HepG2 (cell line): ENCODE data around the gene NLRC3. TPM values are rescaled to one million over a fixed set of nuclear protein-coding genes. Genes with fewer than 3 reads are reported as not detected.

Experiments
- ATAC-seq: fragments of 200-7000 bp; cut with Tn5 transposase; 3 replicates; pipeline ENCODE4 v1.9.1; 2020; ENCODE audit warnings: mild to moderate bottlenecking, moderate library complexity
- BruUV-seq: library from RNA; stranded (reverse); fragments of 400-500 nt; replicated peaks from 2 replicates; lab custom pipeline; 2021; lab: Mats Ljungman, UMichigan
- CTCF ChIA-PET: fragments of 300-600 bp; formaldehyde crosslinking; extraction: SDS; loops from one replicate; lab custom pipeline; 2021; ENCODE audit warnings: low total read pairs, inconsistent platforms, low intra/inter-chr PET ratio; lab: Yijun Ruan, JAX
- POLR2A ChIA-PET: fragments of 350-600 bp; sonication (Branson Sonifier 250); formaldehyde crosslinking; loops from one replicate; lab custom pipeline; 2020; ENCODE audit warnings: antibody characterized with exemption, inconsistent platforms; lab: Yijun Ruan, JAX
- DNase-seq: peaks from one replicate; pipeline ENCODE4 v3.0.0-alpha.2; 2015; ENCODE audit warnings: low spot score
- FAIRE-seq: peaks from 3 replicates; lab custom pipeline; 2011; peaks lifted over from hg19 to GRCh38; lab: Jason Lieb, UNC
- H2AFZ ChIP-seq: one replicate; pipeline ENCODE4 v1.6.1; 2011; ENCODE audit warnings: low read length, inconsistent platforms
- H3K27ac ChIP-seq: fragments of 300-600 bp; 3 replicates; pipeline ENCODE4 v1.8.0; 2011; ENCODE audit warnings: mixed run types, mild to moderate bottlenecking, mixed read lengths, low read length, inconsistent platforms; ENCODE audit not compliant: insufficient read depth; ENCODE audit errors: extremely low read length
- H3K27me3 ChIP-seq, 2 experiments: fragments of 200-600 bp in 1 of 2; 2 replicates in 1 of 2; 3 replicates in 1 of 2; pipeline versions ENCODE4 v1.6.0 to v1.8.0; 2011; ENCODE audit warnings: low read length in 2 of 2, mild to moderate bottlenecking in 2 of 2, moderate library complexity in 2 of 2, inconsistent platforms in 1 of 2; ENCODE audit not compliant: insufficient read depth in 2 of 2, control insufficient read depth in 1 of 2
- H3K36me3 ChIP-seq, 2 experiments: fragments of 200-600 bp in 1 of 2; replicated peaks in 1 of 2; 2 replicates in 1 of 2; 3 replicates in 1 of 2; pipeline versions ENCODE4 v1.5.1 to v1.8.0; 2011; ENCODE audit warnings: low read length in 2 of 2, inconsistent platforms in 1 of 2; ENCODE audit not compliant: insufficient read depth in 2 of 2, control insufficient read depth in 1 of 2
- H3K4me1 ChIP-seq: 2 replicates; pipeline ENCODE4 v1.5.1; 2012; ENCODE audit warnings: low read length, inconsistent platforms; ENCODE audit not compliant: insufficient read depth
- H3K4me2 ChIP-seq: 2 replicates; pipeline ENCODE4 v1.6.0; 2011; ENCODE audit warnings: low read depth, low read length, inconsistent platforms
- H3K4me3 ChIP-seq, 3 experiments: fragments of 200-600 bp in 1 of 3; sonication (generic), shearing (Covaris generic) in 1 of 3; replicated peaks in 1 of 3; 2 replicates each; pipeline ENCODE4 v1.5.1; 2011 to 2016; ENCODE audit warnings: low read length in 3 of 3, inconsistent platforms in 2 of 3, low read depth in 2 of 3, mild to moderate bottlenecking in 2 of 3, control low read depth in 1 of 3, mixed read lengths in 1 of 3; ENCODE audit not compliant: insufficient read depth in 1 of 3
- H3K79me2 ChIP-seq: one replicate; pipeline ENCODE4 v1.6.1; 2011; ENCODE audit warnings: low read length, inconsistent platforms; ENCODE audit not compliant: insufficient read depth
- H3K9ac ChIP-seq: 2 replicates; pipeline ENCODE4 v1.6.0; 2011; ENCODE audit warnings: mild to moderate bottlenecking, low read depth, low read length, inconsistent platforms; ENCODE audit not compliant: insufficient read depth
- H3K9me3 ChIP-seq: 2 replicates; pipeline ENCODE4 v1.5.1; 2012; ENCODE audit warnings: mild to moderate bottlenecking, low read length
- H4K20me1 ChIP-seq: 2 replicates; pipeline ENCODE4 v1.6.0; 2011; ENCODE audit warnings: inconsistent platforms, mild to moderate bottlenecking, low read length, moderate library complexity; ENCODE audit not compliant: insufficient read depth
- ATF3 ChIP-seq: sonication (generic); formaldehyde crosslinking; IDR thresholded peaks from 2 replicates; pipeline ENCODE4 v1.4.0; 2020; ENCODE audit warnings: missing genetic modification reagents
- BRCA1 ChIP-seq: sonication (generic); formaldehyde crosslinking; IDR thresholded peaks from 2 replicates; pipeline ENCODE4 v1.4.0; 2020; ENCODE audit warnings: missing genetic modification reagents
- CAMTA2 ChIP-seq: sonication (generic); formaldehyde crosslinking; IDR thresholded peaks from 2 replicates; pipeline ENCODE4 v1.4.0; 2020; ENCODE audit warnings: mild to moderate bottlenecking, missing genetic modification reagents, borderline replicate concordance
- ELF1 ChIP-seq: sonication (generic); formaldehyde crosslinking; IDR thresholded peaks from 2 replicates; pipeline ENCODE4 v1.4.0; 2020; ENCODE audit warnings: missing genetic modification reagents
- HCFC1 ChIP-seq: fragments of 150-350 bp; IDR thresholded peaks from 2 replicates; pipeline ENCODE4 v1.6.1; 2014; ENCODE audit warnings: low read depth, low read length
- NFYB ChIP-seq: sonication (generic); formaldehyde crosslinking; IDR thresholded peaks from 2 replicates; pipeline ENCODE4 v1.4.0; 2020; ENCODE audit warnings: missing genetic modification reagents
- ZNF136 ChIP-seq: sonication (generic); formaldehyde crosslinking; IDR thresholded peaks from 2 replicates; pipeline ENCODE4 v1.8.1; 2022; ENCODE audit warnings: low read depth, mild to moderate bottlenecking, moderate library complexity, missing genetic modification reagents
- ZNF280B ChIP-seq: sonication (generic); formaldehyde crosslinking; IDR thresholded peaks from 2 replicates; pipeline ENCODE4 v1.5.0; 2020; ENCODE audit warnings: missing genetic modification reagents, mild to moderate bottlenecking, borderline replicate concordance
- ZNF333 ChIP-seq: sonication (generic); formaldehyde crosslinking; IDR thresholded peaks from 2 replicates; pipeline ENCODE4 v1.4.0; 2020; ENCODE audit warnings: mild to moderate bottlenecking, missing genetic modification reagents, borderline replicate concordance
- ZNF460 ChIP-seq: sonication (generic); formaldehyde crosslinking; IDR thresholded peaks from 2 replicates; pipeline ENCODE4 v1.5.1; 2020; ENCODE audit warnings: missing genetic modification reagents, mild to moderate bottlenecking, borderline replicate concordance
- ZNF501 ChIP-seq: sonication (generic); formaldehyde crosslinking; IDR thresholded peaks from 2 replicates; pipeline ENCODE4 v1.5.1; 2020; ENCODE audit warnings: mild to moderate bottlenecking, moderate library complexity, missing genetic modification reagents
- ZNF547 ChIP-seq: sonication (generic); formaldehyde crosslinking; IDR thresholded peaks from 2 replicates; pipeline ENCODE4 v1.5.1; 2020; ENCODE audit warnings: mild to moderate bottlenecking, missing genetic modification reagents
- ZNF629 ChIP-seq: sonication (generic); formaldehyde crosslinking; conservative IDR thresholded peaks from 2 replicates; pipeline ENCODE4 v1.5.0; 2020; ENCODE audit warnings: missing genetic modification reagents
- ZNF768 ChIP-seq: sonication (generic); formaldehyde crosslinking; IDR thresholded peaks from 2 replicates; pipeline ENCODE4 v1.4.0; 2020; ENCODE audit warnings: missing genetic modification reagents
- ZZZ3 ChIP-seq: sonication (generic); formaldehyde crosslinking; IDR thresholded peaks from 2 replicates; pipeline ENCODE4 v1.4.0; 2020; ENCODE audit warnings: missing genetic modification reagents, mild to moderate bottlenecking, borderline replicate concordance
- WGBS: methylation state at CpG from one replicate; pipeline ENCODE4 v1.1.6; 2017; ENCODE audit warnings: low lambda C conversion rate; 5-methylcytosine and 5-hydroxymethylcytosine counted together
- in situ Hi-C: cut with HindIII; loops from 2 replicates; pipeline ENCODE4 v1.10.0; 2017; ENCODE audit warnings: low pct_unique_long_range_greater_than_20kb; ENCODE audit not compliant: extremely low pct_ligation_motif_present
- intact Hi-C: fragments of 100-400 bp; cut with micrococcal nuclease; formaldehyde crosslinking; loops from one replicate; pipeline ENCODE4 v1.10.0; 2022; ENCODE audit not compliant: unreplicated experiment
- polyA plus RNA-seq, 8 experiments: library from polyadenylated mRNA; depleted of rRNA in 3 of 8; stranded (reverse) in 7 of 8; unstranded in 1 of 8; fragments of >200 nt; fragmentation: Illumina TruSeq in 4 of 8; extraction: Trizol in 4 of 8; gene quantifications; 2 replicates each; pipeline versions ENCODE4 v1.2.1 to v1.2.3, GENCODE V29; 2011 to 2016; ENCODE audit warnings: low read depth in 4 of 8, missing spikeins in 1 of 8, mixed read lengths in 1 of 8; ENCODE audit not compliant: insufficient read depth in 1 of 8
- total RNA-seq, 5 experiments: library from RNA; depleted of rRNA; stranded (reverse); fragments of >200 nt; fragmentation: Illumina TruSeq; extraction: Trizol; gene quantifications; 2 replicates each; pipeline ENCODE4 v1.2.3, GENCODE V29; 2016; ENCODE audit warnings: low read depth in 1 of 5
- TF ChIP-seq, protein P1 (sequence below): sonication (generic); formaldehyde crosslinking; IDR thresholded peaks from 2 replicates; pipeline ENCODE4 v1.5.0; 2020; ENCODE audit warnings: mild to moderate bottlenecking, missing genetic modification reagents
- TF ChIP-seq, protein P2 (sequence below): sonication (generic); formaldehyde crosslinking; IDR thresholded peaks from 2 replicates; pipeline ENCODE4 v1.4.0; 2020; ENCODE audit warnings: missing genetic modification reagents, low read depth, mild to moderate bottlenecking, borderline replicate concordance

The NLRC3 gene
- total and polyA plus RNA-seq, 2 of the 13 experiments (the other 11 are each of a cell fraction or from before 2014, with no cell fraction given), result not detected

GRCh38 chr16:3569851-3570250, 7.4 kb downstream of the NLRC3 start:
- intact Hi-C loops, result no loop called here
- FAIRE-seq, result no peak

DNA sequence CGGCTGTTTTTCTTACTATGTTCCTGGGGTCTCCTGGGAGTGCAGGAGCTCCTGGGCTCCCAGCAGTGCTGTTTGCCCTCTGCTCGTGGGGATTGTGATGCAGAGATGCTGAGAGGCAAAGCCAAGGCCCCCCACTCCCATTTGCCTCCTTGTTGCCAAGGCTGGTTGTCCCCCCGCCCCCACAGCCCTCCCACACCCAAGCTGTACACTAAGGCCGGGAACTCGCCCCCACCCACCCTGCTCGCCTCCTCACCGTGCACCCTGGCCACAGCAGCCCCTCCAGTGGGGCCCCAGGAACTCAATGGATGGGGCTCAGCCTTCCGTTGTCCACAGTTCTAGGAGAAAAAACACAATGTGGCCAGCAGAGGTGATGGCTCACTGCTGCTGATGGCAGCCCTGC, 10.2 kb downstream of the NLRC3 start:
- Histone ChIP-seq H2AFZ (no peak overlapping the region), H3K4me3 (no peak overlapping the region), H3K36me3 (no peaks in the 10 kb centered on the region), H3K9me3 (no peaks in the 10 kb centered on the region), H3K9ac (no peak overlapping the region), H3K4me2 (no peak overlapping the region), H3K27me3 (peaks cover 2 to 17% of the 10 kb centered on the region in 2 experiments; a peak in 4 of 5 replicates), H4K20me1 (no peaks in the 10 kb centered on the region), H3K79me2 (no peaks in the 10 kb centered on the region), H3K4me1 (no peaks in the 10 kb centered on the region), H3K27ac (no peak overlapping the region)
- intact Hi-C loops, result no loop called here
- BruUV-seq, result no TSS peak
- ChIA-PET POLR2A (no interaction called here), CTCF (no interaction called here)
- DNase-seq (no peak), FAIRE-seq (no peak), ATAC-seq (no peak)
- WGBS, result 17% methylated on average over 7 of the region's 8 CpGs
- in situ Hi-C loops, result no loop called here
- TF ChIP-seq ZNF280B (CRISPR knock-in tag) (no peak), ZNF136 (CRISPR knock-in tag) (no peak), BRCA1 (no peak), ZNF501 (no peak), ZZZ3 (CRISPR knock-in tag) (no peak), ATF3 (CRISPR knock-in tag) (no peak), HCFC1 (no peak), ZNF460 (no peak)
- TF ChIP-seq, protein P1, sequence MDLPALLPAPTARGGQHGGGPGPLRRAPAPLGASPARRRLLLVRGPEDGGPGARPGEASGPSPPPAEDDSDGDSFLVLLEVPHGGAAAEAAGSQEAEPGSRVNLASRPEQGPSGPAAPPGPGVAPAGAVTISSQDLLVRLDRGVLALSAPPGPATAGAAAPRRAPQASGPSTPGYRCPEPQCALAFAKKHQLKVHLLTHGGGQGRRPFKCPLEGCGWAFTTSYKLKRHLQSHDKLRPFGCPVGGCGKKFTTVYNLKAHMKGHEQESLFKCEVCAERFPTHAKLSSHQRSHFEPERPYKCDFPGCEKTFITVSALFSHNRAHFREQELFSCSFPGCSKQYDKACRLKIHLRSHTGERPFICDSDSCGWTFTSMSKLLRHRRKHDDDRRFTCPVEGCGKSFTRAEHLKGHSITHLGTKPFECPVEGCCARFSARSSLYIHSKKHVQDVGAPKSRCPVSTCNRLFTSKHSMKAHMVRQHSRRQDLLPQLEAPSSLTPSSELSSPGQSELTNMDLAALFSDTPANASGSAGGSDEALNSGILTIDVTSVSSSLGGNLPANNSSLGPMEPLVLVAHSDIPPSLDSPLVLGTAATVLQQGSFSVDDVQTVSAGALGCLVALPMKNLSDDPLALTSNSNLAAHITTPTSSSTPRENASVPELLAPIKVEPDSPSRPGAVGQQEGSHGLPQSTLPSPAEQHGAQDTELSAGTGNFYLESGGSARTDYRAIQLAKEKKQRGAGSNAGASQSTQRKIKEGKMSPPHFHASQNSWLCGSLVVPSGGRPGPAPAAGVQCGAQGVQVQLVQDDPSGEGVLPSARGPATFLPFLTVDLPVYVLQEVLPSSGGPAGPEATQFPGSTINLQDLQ, result no peak

More at GRCh38 chr16:3569851-3570250, 7.4 kb downstream of the NLRC3 start:
- no peak for TF ChIP-seq NFYB (CRISPR knock-in tag)
- peak; percentile 36; the same call in 1 of the 2 replicates for TF ChIP-seq ZNF768 (CRISPR knock-in tag)
- no peak for TF ChIP-seq CAMTA2 (CRISPR knock-in tag)
- no peak for TF ChIP-seq ELF1
- TF ChIP-seq ZNF547 (CRISPR knock-in tag), result no peak
- TF ChIP-seq ZNF333, result no peak
- TF ChIP-seq ZNF629, result 0 out of 2 replicates have a peak, but pooled peaks have one; percentile 13
- no peak for TF ChIP-seq ZZZ3 (CRISPR knock-in tag)
- TF ChIP-seq, protein P2, sequence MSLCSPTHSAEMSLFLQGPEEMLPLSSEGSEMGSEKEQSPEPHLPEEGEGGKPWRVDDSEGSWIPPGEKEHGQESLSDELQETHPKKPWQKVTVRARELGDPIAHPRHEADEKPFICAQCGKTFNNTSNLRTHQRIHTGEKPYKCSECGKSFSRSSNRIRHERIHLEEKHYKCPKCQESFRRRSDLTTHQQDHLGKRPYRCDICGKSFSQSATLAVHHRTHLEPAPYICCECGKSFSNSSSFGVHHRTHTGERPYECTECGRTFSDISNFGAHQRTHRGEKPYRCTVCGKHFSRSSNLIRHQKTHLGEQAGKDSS, result no peak
- Histone ChIP-seq H3K27me3 (peaks cover 0 to 4% of the 10 kb centered on the region in 2 experiments; a peak in 3 of 5 replicates), H3K4me1 (0 out of 2 replicates have a peak, but pooled peaks cover 7% of the 10 kb centered on the region), H3K9ac (no peak overlapping the region), H3K27ac (no peak overlapping the region), H2AFZ (no peak overlapping the region), H4K20me1 (no peaks in the 10 kb centered on the region), H3K36me3 (no peaks in the 10 kb centered on the region), H3K4me3 (no peak overlapping the region), H3K4me2 (no peak overlapping the region), H3K9me3 (no peaks in the 10 kb centered on the region), H3K79me2 (no peaks in the 10 kb centered on the region)
- DNase-seq, result no peak
- ChIA-PET POLR2A (no interaction called here), CTCF (no interaction called here)
- in situ Hi-C loops, result no loop called here
- no peak for ATAC-seq
- WGBS, result 67% methylated on average over 2 of the region's 2 CpGs
- BruUV-seq, result no TSS peak
